ENCODE measurements around the gene AFAP1L1. TPM values are rescaled to one million over a fixed set of nuclear protein-coding genes. Genes with fewer than 3 reads are reported as not detected.

The AFAP1L1 gene
- total RNA-seq, 1 donor from 2014 or later: 2.3 TPM

DNA sequence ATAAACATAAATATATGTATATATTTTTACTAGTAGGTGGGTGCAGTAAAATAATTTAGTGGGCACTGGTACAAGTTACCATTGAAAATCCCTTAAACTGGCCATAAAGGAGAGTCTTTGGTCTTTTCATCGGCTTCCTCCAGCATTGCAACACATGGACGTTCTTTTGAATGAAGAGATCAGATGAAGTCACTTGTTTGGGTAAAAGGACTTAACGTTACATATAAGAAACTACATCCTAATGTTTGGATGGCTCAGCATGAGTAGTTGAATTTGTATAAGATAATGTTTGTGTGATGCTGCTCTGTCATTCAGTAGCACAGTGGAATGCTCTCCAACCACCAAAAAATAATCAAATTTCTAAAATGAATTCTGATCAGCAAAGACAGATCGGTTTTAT is 31.6 kb downstream of the AFAP1L1 start:
- DNase-seq (ENCODE audit: extremely low spot score, unreplicated experiment): no peak
- no peaks in the 10 kb centered on the region for H3K27me3 Mint-ChIP-seq (ENCODE audit: unreplicated experiment)
- TF ChIP-seq CTCF (IDR thresholded peaks at IDR 0.05): no peak
- no peaks in the 10 kb centered on the region for H3K36me3 Mint-ChIP-seq (ENCODE audit: unreplicated experiment)
- no peaks in the 10 kb centered on the region for H3K9me3 Mint-ChIP-seq (ENCODE audit: unreplicated experiment)
- no peaks in the 10 kb centered on the region for H3K4me1 Mint-ChIP-seq (ENCODE audit: unreplicated experiment)
- no peak overlapping the region for H3K27ac Mint-ChIP-seq (ENCODE audit: unreplicated experiment)
- H3K4me3 Mint-ChIP-seq (ENCODE audit: unreplicated experiment): no peak overlapping the region

GRCh38 chr5:149304195-149305078 is 32.8 kb downstream of the AFAP1L1 start:
- no peak for DNase-seq (ENCODE audit: extremely low spot score, unreplicated experiment)
- H3K4me3 Mint-ChIP-seq (ENCODE audit: unreplicated experiment): no peak overlapping the region
- no peak overlapping the region for H3K27ac Mint-ChIP-seq (ENCODE audit: unreplicated experiment)
- TF ChIP-seq CTCF (IDR thresholded peaks at IDR 0.05): no peak
- H3K9me3 Mint-ChIP-seq (ENCODE audit: unreplicated experiment): no peaks in the 10 kb centered on the region
- no peaks in the 10 kb centered on the region for H3K27me3 Mint-ChIP-seq (ENCODE audit: unreplicated experiment)
- no peaks in the 10 kb centered on the region for H3K36me3 Mint-ChIP-seq (ENCODE audit: unreplicated experiment)
- no peaks in the 10 kb centered on the region for H3K4me1 Mint-ChIP-seq (ENCODE audit: unreplicated experiment)

DNA sequence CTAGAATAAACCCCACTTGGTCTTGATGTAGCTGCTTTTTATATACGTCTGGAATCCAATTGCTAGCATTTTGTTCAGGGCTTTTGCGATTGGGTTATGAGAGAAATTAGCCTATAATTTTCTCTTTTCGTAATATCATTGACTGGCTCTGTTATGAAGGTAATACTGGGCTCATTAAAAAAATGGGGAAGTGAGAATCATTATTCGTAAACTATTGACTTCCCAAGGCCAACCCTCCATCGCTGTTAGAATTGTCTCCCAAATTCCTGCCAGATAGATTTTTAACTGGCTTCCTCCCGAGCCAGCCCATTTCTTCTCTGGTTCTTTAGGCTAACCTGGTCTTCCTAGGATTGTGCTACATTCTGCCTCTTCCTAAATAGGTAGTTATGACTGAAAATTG is 37.7 kb downstream of the AFAP1L1 start:
- no peak overlapping the region for H3K4me3 Mint-ChIP-seq (ENCODE audit: unreplicated experiment)
- DNase-seq (ENCODE audit: extremely low spot score, unreplicated experiment): no peak
- H3K9me3 Mint-ChIP-seq (ENCODE audit: unreplicated experiment): no peaks in the 10 kb centered on the region
- peaks cover 3% of the 10 kb centered on the region for H3K4me1 Mint-ChIP-seq (ENCODE audit: unreplicated experiment)
- TF ChIP-seq CTCF (IDR thresholded peaks at IDR 0.05): no peak
- no peaks in the 10 kb centered on the region for H3K36me3 Mint-ChIP-seq (ENCODE audit: unreplicated experiment)
- H3K27ac Mint-ChIP-seq (ENCODE audit: unreplicated experiment): no peak overlapping the region
- no peaks in the 10 kb centered on the region for H3K27me3 Mint-ChIP-seq (ENCODE audit: unreplicated experiment)

DNA sequence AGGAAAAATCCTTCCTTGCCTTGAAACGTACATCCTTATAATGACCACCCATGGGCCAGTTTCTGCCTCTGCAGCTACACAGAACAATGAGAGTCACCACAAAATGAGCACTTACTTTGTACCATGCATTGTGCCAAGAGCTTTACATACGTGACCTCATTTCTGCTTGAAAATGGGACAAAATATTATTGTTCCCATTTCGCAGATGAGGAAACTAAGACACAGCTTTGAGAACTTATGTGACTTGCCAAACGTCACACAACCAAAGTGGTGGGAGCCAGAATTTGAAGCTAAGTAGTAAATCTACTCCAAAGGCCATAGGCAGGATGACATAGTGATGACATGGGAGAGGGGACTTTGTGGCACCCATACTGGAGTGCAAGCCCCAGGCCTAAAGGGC is 38.8 kb downstream of the AFAP1L1 start:
- Mint-ChIP-seq H3K27me3 (ENCODE audit: unreplicated experiment) (no peaks in the 10 kb centered on the region), H3K4me3 (ENCODE audit: unreplicated experiment) (no peak overlapping the region), H3K27ac (ENCODE audit: unreplicated experiment) (no peak overlapping the region), H3K36me3 (ENCODE audit: unreplicated experiment) (no peaks in the 10 kb centered on the region), H3K4me1 (ENCODE audit: unreplicated experiment) (peaks cover 3% of the 10 kb centered on the region), H3K9me3 (ENCODE audit: unreplicated experiment) (no peaks in the 10 kb centered on the region)
- no peak for TF ChIP-seq CTCF (IDR thresholded peaks at IDR 0.05)
- DNase-seq (ENCODE audit: extremely low spot score, unreplicated experiment): no peak

DNA sequence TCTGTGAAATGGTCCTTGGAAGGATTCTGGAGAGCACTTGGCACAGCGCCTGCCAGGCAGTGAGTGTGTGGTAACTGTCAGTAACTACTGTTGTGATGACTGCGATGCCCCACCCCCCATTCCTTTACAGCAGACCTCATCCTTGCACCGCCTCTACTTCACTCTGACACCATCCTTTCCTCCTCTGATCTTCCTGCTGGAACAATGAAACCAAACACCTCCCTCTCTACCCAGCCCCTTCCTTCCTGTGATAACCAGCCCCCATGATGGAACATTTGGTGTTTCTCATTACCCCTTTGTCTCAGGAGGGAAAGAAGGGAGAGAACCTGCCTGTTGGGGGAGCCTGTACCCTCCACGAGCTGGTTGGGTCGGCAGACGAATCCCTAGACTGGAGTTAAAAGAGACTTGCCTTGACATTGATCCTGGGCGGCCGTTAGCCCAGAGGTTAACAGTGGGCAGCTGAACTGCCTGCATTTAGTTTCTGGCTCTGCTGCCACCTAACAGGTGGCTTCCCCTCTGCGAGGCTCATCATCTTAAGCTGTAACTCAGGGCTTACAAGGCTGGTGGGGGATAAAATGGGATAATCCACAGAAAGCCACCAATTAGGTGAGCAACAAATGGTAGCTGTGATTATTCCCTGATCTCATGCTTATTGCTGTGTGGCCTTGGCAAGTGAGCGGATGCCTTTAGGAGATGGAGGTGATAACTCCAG is 39.4 kb downstream of the AFAP1L1 start:
- Mint-ChIP-seq H3K27me3 (ENCODE audit: unreplicated experiment) (no peaks in the 10 kb centered on the region), H3K4me3 (ENCODE audit: unreplicated experiment) (no peak overlapping the region), H3K36me3 (ENCODE audit: unreplicated experiment) (no peaks in the 10 kb centered on the region), H3K27ac (ENCODE audit: unreplicated experiment) (no peak overlapping the region), H3K9me3 (ENCODE audit: unreplicated experiment) (no peaks in the 10 kb centered on the region), H3K4me1 (ENCODE audit: unreplicated experiment) (peaks cover 3% of the 10 kb centered on the region)
- no peak for TF ChIP-seq CTCF (IDR thresholded peaks at IDR 0.05)
- DNase-seq (ENCODE audit: extremely low spot score, unreplicated experiment): no peak
